GM12865 (cell line): ENCODE measurements around the gene GGNBP2.

ENCODE experiments used
- DNase-seq: peaks from one replicate; pipeline ENCODE4 v3.0.0; 2010; ENCODE audit warnings: low read depth
- H3K4me3 ChIP-seq: 2 replicates; pipeline ENCODE4 v1.5.1; 2011; ENCODE audit warnings: mild to moderate bottlenecking, low read depth, low read length, control low read depth
- CTCF ChIP-seq: IDR thresholded peaks from 2 replicates; pipeline ENCODE4 v1.5.1; 2011; ENCODE audit warnings: low read length, control low read depth, low read depth, inconsistent platforms; ENCODE audit not compliant: insufficient read depth; ENCODE audit errors: missing control alignments

The GGNBP2 gene

GRCh38 chr17:36616061-36617029 lies 71.6 kb downstream of the GGNBP2 start:
- no peak for TF ChIP-seq CTCF
- no peak for DNase-seq
- no peak overlapping the region for H3K4me3 ChIP-seq

GRCh38 chr17:36617773-36618172 lies 73.1 kb downstream of the GGNBP2 start:
- no peak for TF ChIP-seq CTCF
- no peak overlapping the region for H3K4me3 ChIP-seq

GRCh38 chr17:36623281-36623680 lies 78.6 kb downstream of the GGNBP2 start:
- no peak for DNase-seq
- no peak for TF ChIP-seq CTCF
- H3K4me3 ChIP-seq, result no peak overlapping the region

More at GRCh38 chr17:36617773-36618172, 73.1 kb downstream of the GGNBP2 start:
- DNase-seq, result no peak

- TF ChIP-seq CTCF, result no peak
- no peak for DNase-seq
- H3K4me3 ChIP-seq, result no peak overlapping the region
Observed at GRCh38 chr17:36625188-36625587, 80.5 kb downstream of the GGNBP2 start.

- no peak overlapping the region for H3K4me3 ChIP-seq
- DNase-seq, result no peak
- TF ChIP-seq CTCF, result no peak
Observed at GRCh38 chr17:36627101-36627500, 82.4 kb downstream of the GGNBP2 start.

- no peak for TF ChIP-seq CTCF
- DNase-seq, result no peak
- no peak overlapping the region for H3K4me3 ChIP-seq
Observed at GRCh38 chr17:36628576-36628975, 83.9 kb downstream of the GGNBP2 start.

GRCh38 chr17:36629252-36629847 lies 84.6 kb downstream of the GGNBP2 start:
- DNase-seq, result peak; percentile 79
- TF ChIP-seq CTCF, result peak; percentile 97
- H3K4me3 ChIP-seq, result no peak overlapping the region
